GM19035 (cell line): Measurements from ENCODE around the gene GTF2E1.
"Not testable (repeated sequence)": the region's sequence is repeated elsewhere in the genome, so short reads cannot be mapped to it uniquely, and the experiment has no call there.

Experiments used
- ATAC-seq: cut with Tn5 transposase; IDR thresholded peaks from one replicate; pipeline ENCODE4 v1.9.1; 2021; ENCODE audit not compliant: unreplicated experiment

The GTF2E1 gene

GRCh38 chr3:120752865-120753264, 10.3 kb downstream of the GTF2E1 start:
- no peak for ATAC-seq

GRCh38 chr3:120753810-120754209, 11.3 kb downstream of the GTF2E1 start:
- ATAC-seq: no peak

- ATAC-seq: no peak
These were observed 13.5 kb downstream of the GTF2E1 start for GRCh38 chr3:120756061-120756460.

GRCh38 chr3:120758551-120758950, 16.0 kb downstream of the GTF2E1 start:
- not testable (repeated sequence) for ATAC-seq

- no peak for ATAC-seq
These were observed 20.1 kb downstream of the GTF2E1 start for GRCh38 chr3:120762615-120763014.

- peak; percentile 81 for ATAC-seq
These were observed 21.1 kb downstream of the GTF2E1 start for GRCh38 chr3:120763601-120764000.

- ATAC-seq: no peak
These were observed 21.7 kb downstream of the GTF2E1 start for GRCh38 chr3:120764206-120764605.

- ATAC-seq: peak; percentile 64
These were observed 23.4 kb downstream of the GTF2E1 start for GRCh38 chr3:120765830-120766493.

GRCh38 chr3:120766576-120766975, 24.0 kb downstream of the GTF2E1 start:
- no peak for ATAC-seq

GRCh38 chr3:120767106-120767505, 24.6 kb downstream of the GTF2E1 start:
- ATAC-seq: no peak

- ATAC-seq: no peak
These were observed 26.9 kb downstream of the GTF2E1 start for GRCh38 chr3:120769436-120769835.

- no peak for ATAC-seq
These were observed 28.3 kb downstream of the GTF2E1 start for GRCh38 chr3:120770891-120771290.

GRCh38 chr3:120772081-120772480, 29.5 kb downstream of the GTF2E1 start:
- no peak for ATAC-seq

GRCh38 chr3:120773932-120774331, 31.4 kb downstream of the GTF2E1 start:
- peak; percentile 66 for ATAC-seq

- ATAC-seq: no peak
These were observed 32.9 kb downstream of the GTF2E1 start for GRCh38 chr3:120775411-120775810.

- ATAC-seq: no peak
These were observed 36.2 kb downstream of the GTF2E1 start for GRCh38 chr3:120778776-120779175.

GRCh38 chr3:120780977-120781376, 38.4 kb downstream of the GTF2E1 start:
- ATAC-seq: peak; percentile 95

GRCh38 chr3:120785832-120786231, 43.3 kb downstream of the GTF2E1 start:
- ATAC-seq: peak; percentile 67

GRCh38 chr3:120791010-120791409, 48.5 kb downstream of the GTF2E1 start:
- ATAC-seq: no peak

GRCh38 chr3:120791913-120792312, 49.4 kb downstream of the GTF2E1 start:
- no peak for ATAC-seq

- ATAC-seq: no peak
These were observed 51.1 kb downstream of the GTF2E1 start for GRCh38 chr3:120793601-120794000.

GRCh38 chr3:120795017-120795648, 52.6 kb downstream of the GTF2E1 start:
- peak; percentile 98 for ATAC-seq

- no peak for ATAC-seq
These were observed 53.4 kb downstream of the GTF2E1 start for GRCh38 chr3:120795959-120796358.
